Adrenal gland (tissue), 5 donors: Measurements from ENCODE around the gene STK39.

ENCODE experiments used
- POLR2A ChIP-seq, 2 donors: fragments of 450-650 bp; IDR thresholded peaks; one replicate each; pipeline ENCODE4 v1.6.1; 2017; ENCODE audit warnings: antibody characterized with exemption in 2 of 2, mild to moderate bottlenecking in 2 of 2, moderate library complexity in 1 of 2
- TF ChIP-seq, protein P1 (sequence below), 6 experiments: fragments of 450-650 bp in 4 of 6; fragments of 200-600 bp in 2 of 6; sonication (generic) in 1 of 6; IDR thresholded peaks; 1 replicate in 5 of 6; 2 replicates in 1 of 6; pipeline versions ENCODE4 v1.5.1 to v1.8.0; 2016 to 2021; ENCODE audit warnings: antibody characterized with exemption in 6 of 6, mild to moderate bottlenecking in 2 of 6, moderate library complexity in 1 of 6
- donor health status: DM: no; HTN: no; CAD: no.

DNA sequence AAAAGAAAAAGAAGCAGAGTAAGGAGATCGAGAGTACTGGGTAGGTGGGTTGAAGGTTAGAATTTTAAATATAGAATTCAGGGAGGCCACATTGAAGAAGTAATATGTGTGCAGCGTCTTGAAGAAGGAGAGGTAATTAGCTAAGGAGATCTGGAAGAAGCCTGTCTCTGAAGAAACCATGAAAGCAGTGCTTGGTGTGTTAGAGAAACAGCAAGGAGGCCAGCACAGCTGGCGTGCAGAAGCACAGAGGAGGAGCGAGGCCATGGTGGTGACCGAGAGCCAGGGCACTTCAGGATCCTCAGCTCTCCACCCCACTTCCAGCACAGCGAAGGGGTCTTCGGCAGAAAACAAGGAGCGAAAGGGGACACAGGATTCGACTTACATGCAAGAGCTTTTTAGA, 305.8 kb downstream of the STK39 start:
- TF ChIP-seq, protein P1, sequence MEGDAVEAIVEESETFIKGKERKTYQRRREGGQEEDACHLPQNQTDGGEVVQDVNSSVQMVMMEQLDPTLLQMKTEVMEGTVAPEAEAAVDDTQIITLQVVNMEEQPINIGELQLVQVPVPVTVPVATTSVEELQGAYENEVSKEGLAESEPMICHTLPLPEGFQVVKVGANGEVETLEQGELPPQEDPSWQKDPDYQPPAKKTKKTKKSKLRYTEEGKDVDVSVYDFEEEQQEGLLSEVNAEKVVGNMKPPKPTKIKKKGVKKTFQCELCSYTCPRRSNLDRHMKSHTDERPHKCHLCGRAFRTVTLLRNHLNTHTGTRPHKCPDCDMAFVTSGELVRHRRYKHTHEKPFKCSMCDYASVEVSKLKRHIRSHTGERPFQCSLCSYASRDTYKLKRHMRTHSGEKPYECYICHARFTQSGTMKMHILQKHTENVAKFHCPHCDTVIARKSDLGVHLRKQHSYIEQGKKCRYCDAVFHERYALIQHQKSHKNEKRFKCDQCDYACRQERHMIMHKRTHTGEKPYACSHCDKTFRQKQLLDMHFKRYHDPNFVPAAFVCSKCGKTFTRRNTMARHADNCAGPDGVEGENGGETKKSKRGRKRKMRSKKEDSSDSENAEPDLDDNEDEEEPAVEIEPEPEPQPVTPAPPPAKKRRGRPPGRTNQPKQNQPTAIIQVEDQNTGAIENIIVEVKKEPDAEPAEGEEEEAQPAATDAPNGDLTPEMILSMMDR (IDR thresholded peaks at IDR 0.05): no peak
- TF ChIP-seq POLR2A (IDR thresholded peaks at IDR 0.05): no peak
